ENCODE data around the gene CARD16. TPM values are rescaled to one million over a fixed set of nuclear protein-coding genes. Genes with fewer than 3 reads are reported as not detected.
"Not testable (repeated sequence)": the region's sequence is repeated elsewhere in the genome, so short reads cannot be mapped to it uniquely, and the experiment has no call there.

CARD16 gene
- total RNA-seq, 1 donor from 2014 or later: not detected

DNA sequence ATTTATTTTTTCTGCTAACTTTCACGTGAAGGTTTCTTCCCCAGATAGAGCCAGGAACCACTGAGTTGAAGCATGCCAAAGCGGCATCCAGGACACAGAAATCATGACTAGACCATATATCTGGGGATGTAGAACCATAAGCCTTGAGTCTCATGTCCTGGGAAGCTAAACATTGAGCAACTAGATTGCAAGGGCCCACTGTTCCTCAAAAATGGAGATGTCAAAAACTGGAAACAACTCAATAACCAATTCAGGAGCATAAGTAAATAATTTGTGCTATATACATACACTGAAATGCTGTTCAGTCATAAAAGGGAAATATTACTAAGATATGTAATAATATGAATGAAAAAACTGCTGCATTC is 29.0 kb upstream of the CARD16 start:
- Mint-ChIP-seq H3K4me3 (ENCODE audit: low read depth) (no peak overlapping the region), H3K27me3 (no peaks in the 10 kb centered on the region), H3K27ac (no peak overlapping the region), H3K4me1 (ENCODE audit: low read depth) (no peaks in the 10 kb centered on the region), H3K36me3 (ENCODE audit: insufficient read depth) (no peaks in the 10 kb centered on the region), H3K9me3 (ENCODE audit: low read depth) (no peaks in the 10 kb centered on the region)
- no peak for TF ChIP-seq CTCF (IDR thresholded peaks at IDR 0.05; ENCODE audit: unreplicated experiment)
- DNase-seq (ENCODE audit: low spot score, unreplicated experiment): no peak

DNA sequence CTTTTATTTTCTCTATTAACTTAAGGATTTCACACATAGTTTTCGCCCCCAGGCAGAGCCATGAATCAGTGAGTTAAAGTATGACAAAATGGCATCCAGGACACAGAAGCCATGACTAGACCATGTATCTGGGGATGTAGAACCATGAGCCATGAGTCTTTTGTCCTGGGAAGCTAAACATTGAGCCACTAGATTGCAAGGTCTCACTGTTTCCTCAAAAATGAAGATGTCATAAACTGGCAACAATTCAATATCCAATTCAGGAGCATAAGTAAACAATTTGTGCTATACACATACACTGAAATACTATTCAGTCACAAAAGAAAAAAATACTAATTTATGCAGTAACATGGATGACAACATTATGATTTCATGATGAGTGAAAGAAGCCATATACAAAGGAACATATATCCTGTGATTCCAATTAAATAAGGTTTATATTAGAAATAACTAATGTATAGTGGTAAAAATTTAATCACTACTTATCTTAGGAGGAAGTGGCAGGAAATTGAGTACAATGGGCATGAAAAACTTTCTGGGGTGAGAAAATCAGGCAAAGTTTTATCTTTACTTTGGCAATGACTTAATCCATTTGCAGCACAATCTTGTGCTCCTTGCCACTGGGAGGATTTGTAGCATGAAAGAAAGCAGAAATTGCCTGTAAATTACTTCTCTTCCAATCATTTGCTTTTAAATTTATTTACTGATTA is 28.5 kb upstream of the CARD16 start:
- H3K36me3 Mint-ChIP-seq (ENCODE audit: insufficient read depth): no peaks in the 10 kb centered on the region
- no peaks in the 10 kb centered on the region for H3K4me1 Mint-ChIP-seq (ENCODE audit: low read depth)
- DNase-seq (ENCODE audit: low spot score, unreplicated experiment): no peak
- no peaks in the 10 kb centered on the region for H3K27me3 Mint-ChIP-seq
- H3K9me3 Mint-ChIP-seq (ENCODE audit: low read depth): no peaks in the 10 kb centered on the region
- H3K27ac Mint-ChIP-seq: no peak overlapping the region
- H3K4me3 Mint-ChIP-seq (ENCODE audit: low read depth): no peak overlapping the region
- no peak for TF ChIP-seq CTCF (IDR thresholded peaks at IDR 0.05; ENCODE audit: unreplicated experiment)

- H3K27ac Mint-ChIP-seq; H3K36me3 Mint-ChIP-seq (ENCODE audit: insufficient read depth); H3K9me3 Mint-ChIP-seq (ENCODE audit: low read depth); H3K27me3 Mint-ChIP-seq; H3K4me1 Mint-ChIP-seq (ENCODE audit: low read depth); DNase-seq (ENCODE audit: low spot score, unreplicated experiment); H3K4me3 Mint-ChIP-seq (ENCODE audit: low read depth): not testable (repeated sequence)
Measured at GRCh38 chr11:105072080-105072479, 26.9 kb upstream of the CARD16 start.

DNA sequence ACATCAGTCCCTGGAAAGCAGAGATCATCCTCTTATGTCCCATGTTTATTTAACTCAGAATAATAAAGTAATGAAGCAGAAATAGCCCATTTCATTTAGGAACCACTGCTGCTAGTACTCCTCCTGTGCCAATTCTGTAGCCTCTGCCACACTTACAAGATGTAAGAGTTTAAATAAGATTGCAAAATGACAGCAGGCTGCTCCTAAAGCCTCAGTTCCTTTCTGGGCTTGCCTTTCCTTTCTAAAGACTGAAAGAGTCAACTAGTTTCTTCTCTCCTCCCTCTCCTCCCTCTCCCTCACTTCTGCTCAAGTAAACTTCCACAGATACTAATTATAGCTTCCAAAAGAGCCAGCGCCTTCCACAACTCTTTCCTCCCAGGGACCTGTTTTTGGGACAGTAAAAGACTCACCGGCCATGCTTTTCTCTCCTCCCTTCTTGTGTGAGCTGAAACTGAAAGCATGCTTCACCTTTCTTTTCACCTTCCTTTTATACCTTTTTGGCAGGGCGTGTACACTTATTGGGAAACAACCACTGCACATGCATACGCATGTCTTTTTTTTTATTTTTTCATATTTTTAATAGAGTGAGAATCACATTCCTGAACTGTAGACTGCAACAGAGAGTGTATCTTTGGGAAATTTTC is 26.1 kb upstream of the CARD16 start:
- Mint-ChIP-seq H3K9me3 (ENCODE audit: low read depth) (peaks cover 3% of the 10 kb centered on the region), H3K4me1 (ENCODE audit: low read depth) (no peaks in the 10 kb centered on the region), H3K4me3 (ENCODE audit: low read depth) (no peak overlapping the region), H3K27me3 (no peaks in the 10 kb centered on the region), H3K27ac (no peak overlapping the region), H3K36me3 (ENCODE audit: insufficient read depth) (no peaks in the 10 kb centered on the region)
- no peak for DNase-seq (ENCODE audit: low spot score, unreplicated experiment)
- TF ChIP-seq CTCF (IDR thresholded peaks at IDR 0.05; ENCODE audit: unreplicated experiment): no peak

- Mint-ChIP-seq H3K36me3 (ENCODE audit: insufficient read depth) (no peaks in the 10 kb centered on the region), H3K9me3 (ENCODE audit: low read depth) (peaks cover 3% of the 10 kb centered on the region), H3K27me3 (no peaks in the 10 kb centered on the region), H3K4me3 (ENCODE audit: low read depth) (no peak overlapping the region), H3K4me1 (ENCODE audit: low read depth) (no peaks in the 10 kb centered on the region), H3K27ac (no peak overlapping the region)
- TF ChIP-seq CTCF (IDR thresholded peaks at IDR 0.05; ENCODE audit: unreplicated experiment): no peak
- DNase-seq (ENCODE audit: low spot score, unreplicated experiment): no peak
Measured at GRCh38 chr11:105070306-105070705, 25.2 kb upstream of the CARD16 start.

DNA sequence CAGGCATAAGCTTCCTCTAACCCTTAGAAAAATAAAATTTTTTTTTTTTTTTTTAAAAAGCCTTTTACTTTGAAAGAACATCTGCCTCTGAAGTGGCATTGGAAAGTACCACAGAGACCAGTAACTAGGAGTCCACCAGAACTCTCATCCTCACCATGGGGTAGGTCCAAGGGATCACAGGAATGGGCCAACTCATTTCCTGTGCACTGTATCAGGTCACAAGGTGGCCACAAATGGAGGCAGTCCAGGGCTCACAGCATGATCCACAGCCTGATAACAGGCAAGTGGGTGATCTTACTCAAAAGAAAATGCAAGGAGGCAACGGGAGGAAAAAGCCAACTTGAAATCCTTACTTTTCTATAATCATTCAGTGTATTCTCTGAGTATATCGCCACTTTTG is 24.6 kb upstream of the CARD16 start:
- H3K36me3 Mint-ChIP-seq (ENCODE audit: insufficient read depth); H3K27me3 Mint-ChIP-seq; H3K4me1 Mint-ChIP-seq (ENCODE audit: low read depth); H3K9me3 Mint-ChIP-seq (ENCODE audit: low read depth); H3K4me3 Mint-ChIP-seq (ENCODE audit: low read depth); H3K27ac Mint-ChIP-seq; DNase-seq (ENCODE audit: low spot score, unreplicated experiment): not testable (repeated sequence)

- DNase-seq (ENCODE audit: low spot score, unreplicated experiment); H3K4me3 Mint-ChIP-seq (ENCODE audit: low read depth); H3K9me3 Mint-ChIP-seq (ENCODE audit: low read depth); H3K27ac Mint-ChIP-seq; H3K27me3 Mint-ChIP-seq; H3K36me3 Mint-ChIP-seq (ENCODE audit: insufficient read depth); H3K4me1 Mint-ChIP-seq (ENCODE audit: low read depth): not testable (repeated sequence)
Measured at GRCh38 chr11:105063245-105063941, 18.3 kb upstream of the CARD16 start.

Measured in progenitor cell of endocrine pancreas (in vitro differentiated cells).